ENCODE data around the gene ECHDC1.
"Not testable (repeated sequence)": the region's sequence is repeated elsewhere in the genome, so short reads cannot be mapped to it uniquely, and the experiment has no call there.

ECHDC1 gene

GRCh38 chr6:127342296-127342945 is 988 bp downstream of the ECHDC1 start:
- no peak for DNase-seq (ENCODE audit: low read depth)

- DNase-seq (ENCODE audit: low read depth), result no peak
These were observed 1.8 kb downstream of the ECHDC1 start for GRCh38 chr6:127341471-127342202.

GRCh38 chr6:127340171-127340570 is 3.2 kb downstream of the ECHDC1 start:
- DNase-seq (ENCODE audit: low read depth), result no peak

- DNase-seq (ENCODE audit: low read depth), result no peak
These were observed 4.5 kb downstream of the ECHDC1 start for GRCh38 chr6:127338936-127339335.

- no peak for DNase-seq (ENCODE audit: low read depth)
These were observed 10.9 kb downstream of the ECHDC1 start for GRCh38 chr6:127332383-127332961.

- DNase-seq (ENCODE audit: low read depth), result not testable (repeated sequence)
These were observed 12.2 kb downstream of the ECHDC1 start for GRCh38 chr6:127331256-127331655.

GRCh38 chr6:127328043-127328609 is 15.3 kb downstream of the ECHDC1 start:
- no peak for DNase-seq (ENCODE audit: low read depth)

GRCh38 chr6:127319686-127320085 is 23.7 kb downstream of the ECHDC1 start:
- no peak for DNase-seq (ENCODE audit: low read depth)

- no peak for DNase-seq (ENCODE audit: low read depth)
These were observed 25.9 kb downstream of the ECHDC1 start for GRCh38 chr6:127317388-127318128.

- DNase-seq (ENCODE audit: low read depth), result no peak
These were observed 37.7 kb downstream of the ECHDC1 start for GRCh38 chr6:127305741-127306140.

- no peak for DNase-seq (ENCODE audit: low read depth)
These were observed 39.5 kb downstream of the ECHDC1 start for GRCh38 chr6:127303917-127304316.

- DNase-seq (ENCODE audit: low read depth), result peak; percentile 17
These were observed 40.4 kb downstream of the ECHDC1 start for GRCh38 chr6:127302728-127303660.

- no peak for DNase-seq (ENCODE audit: low read depth)
These were observed 42.2 kb downstream of the ECHDC1 start for GRCh38 chr6:127301199-127301700.

GRCh38 chr6:127300411-127300810 is 43.0 kb downstream of the ECHDC1 start:
- no peak for DNase-seq (ENCODE audit: low read depth)

GRCh38 chr6:127299522-127300240 is 43.7 kb downstream of the ECHDC1 start:
- DNase-seq (ENCODE audit: low read depth), result no peak

GRCh38 chr6:127298475-127298874 is 44.9 kb downstream of the ECHDC1 start:
- DNase-seq (ENCODE audit: low read depth), result no peak

- DNase-seq (ENCODE audit: low read depth), result no peak
These were observed 45.8 kb downstream of the ECHDC1 start for GRCh38 chr6:127297502-127298070.

GRCh38 chr6:127291495-127291894 is 51.9 kb downstream of the ECHDC1 start:
- no peak for DNase-seq (ENCODE audit: low read depth)

- no peak for DNase-seq (ENCODE audit: low read depth)
These were observed 52.8 kb downstream of the ECHDC1 start for GRCh38 chr6:127290391-127291265.

Measured in activated T-cell treated with anti-CD3 and anti-CD28 coated beads for 1 hour (primary cell).